ENCODE results near the gene ESPN.
"Not testable (repeated sequence)": the region's sequence is repeated elsewhere in the genome, so short reads cannot be mapped to it uniquely, and the experiment has no call there.

ESPN gene

DNA sequence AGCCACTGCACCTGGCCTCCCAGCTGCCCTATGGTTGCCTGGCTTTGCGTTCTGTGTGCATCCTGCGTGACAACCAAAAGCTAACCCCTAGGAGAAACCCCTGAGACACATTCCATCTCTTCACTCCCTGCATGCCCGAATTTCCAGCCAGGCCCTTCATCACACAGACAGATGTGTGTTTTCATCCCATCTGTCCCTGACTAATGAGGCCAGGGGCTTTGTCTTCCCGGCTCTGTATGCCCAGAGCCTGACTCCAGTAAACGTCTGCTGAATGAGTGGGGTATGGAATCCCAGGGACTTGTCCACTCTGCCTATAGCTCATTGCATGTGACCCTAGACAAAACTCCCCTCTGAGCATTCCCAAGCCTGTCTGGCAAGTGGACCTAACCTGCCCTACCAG lies 9.6 kb downstream of the ESPN start (continued):
- TF ChIP-seq, protein P1, sequence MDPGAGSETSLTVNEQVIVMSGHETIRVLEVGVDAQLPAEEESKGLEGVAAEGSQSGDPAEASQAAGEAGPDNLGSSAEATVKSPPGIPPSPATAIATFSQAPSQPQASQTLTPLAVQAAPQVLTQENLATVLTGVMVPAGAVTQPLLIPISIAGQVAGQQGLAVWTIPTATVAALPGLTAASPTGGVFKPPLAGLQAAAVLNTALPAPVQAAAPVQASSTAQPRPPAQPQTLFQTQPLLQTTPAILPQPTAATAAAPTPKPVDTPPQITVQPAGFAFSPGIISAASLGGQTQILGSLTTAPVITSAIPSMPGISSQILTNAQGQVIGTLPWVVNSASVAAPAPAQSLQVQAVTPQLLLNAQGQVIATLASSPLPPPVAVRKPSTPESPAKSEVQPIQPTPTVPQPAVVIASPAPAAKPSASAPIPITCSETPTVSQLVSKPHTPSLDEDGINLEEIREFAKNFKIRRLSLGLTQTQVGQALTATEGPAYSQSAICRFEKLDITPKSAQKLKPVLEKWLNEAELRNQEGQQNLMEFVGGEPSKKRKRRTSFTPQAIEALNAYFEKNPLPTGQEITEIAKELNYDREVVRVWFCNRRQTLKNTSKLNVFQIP (CRISPR knock-in tag; IDR thresholded peaks at IDR 0.05; ENCODE audit: borderline replicate concordance, low read depth) = no peak
- TF ChIP-seq CSDC2 (CRISPR knock-in tag; IDR thresholded peaks at IDR 0.05) (no peak), SNAI2 (CRISPR knock-in tag; IDR thresholded peaks at IDR 0.05) (no peak), BACH2 (CRISPR knock-in tag; IDR thresholded peaks at IDR 0.05; ENCODE audit: borderline replicate concordance) (no peak)
- TF ChIP-seq, protein P2, sequence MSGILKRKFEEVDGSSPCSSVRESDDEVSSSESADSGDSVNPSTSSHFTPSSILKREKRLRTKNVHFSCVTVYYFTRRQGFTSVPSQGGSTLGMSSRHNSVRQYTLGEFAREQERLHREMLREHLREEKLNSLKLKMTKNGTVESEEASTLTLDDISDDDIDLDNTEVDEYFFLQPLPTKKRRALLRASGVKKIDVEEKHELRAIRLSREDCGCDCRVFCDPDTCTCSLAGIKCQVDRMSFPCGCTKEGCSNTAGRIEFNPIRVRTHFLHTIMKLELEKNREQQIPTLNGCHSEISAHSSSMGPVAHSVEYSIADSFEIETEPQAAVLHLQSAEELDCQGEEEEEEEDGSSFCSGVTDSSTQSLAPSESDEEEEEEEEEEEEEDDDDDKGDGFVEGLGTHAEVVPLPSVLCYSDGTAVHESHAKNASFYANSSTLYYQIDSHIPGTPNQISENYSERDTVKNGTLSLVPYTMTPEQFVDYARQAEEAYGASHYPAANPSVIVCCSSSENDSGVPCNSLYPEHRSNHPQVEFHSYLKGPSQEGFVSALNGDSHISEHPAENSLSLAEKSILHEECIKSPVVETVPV (CRISPR knock-in tag; IDR thresholded peaks at IDR 0.05) = no peak

- TF ChIP-seq TOX (CRISPR knock-in tag; IDR thresholded peaks at IDR 0.05; ENCODE audit: borderline replicate concordance) (no peak), ISL1 (CRISPR knock-in tag; IDR thresholded peaks at IDR 0.05) (no peak), SNAI2 (CRISPR knock-in tag; IDR thresholded peaks at IDR 0.05) (no peak), CSDC2 (CRISPR knock-in tag; IDR thresholded peaks at IDR 0.05) (no peak)
- TF ChIP-seq, protein P2 (CRISPR knock-in tag; IDR thresholded peaks at IDR 0.05) = no peak
- ATAC-seq = no peak
Observed at GRCh38 chr1:6435129-6435528, 10.6 kb downstream of the ESPN start.

- TF ChIP-seq TCF4 (CRISPR knock-in tag; IDR thresholded peaks at IDR 0.05; ENCODE audit: borderline replicate concordance) (no peak), OSR1 (CRISPR knock-in tag; IDR thresholded peaks at IDR 0.05) (no peak), GLIS3 (CRISPR knock-in tag; IDR thresholded peaks at IDR 0.05) (no peak), RARB (CRISPR knock-in tag; IDR thresholded peaks at IDR 0.05) (no peak), PPARA (CRISPR knock-in tag; IDR thresholded peaks at IDR 0.05; ENCODE audit: borderline replicate concordance) (no peak), ISL1 (CRISPR knock-in tag; IDR thresholded peaks at IDR 0.05) (no peak), ZNF8 (CRISPR knock-in tag; IDR thresholded peaks at IDR 0.05) (no peak), ARNTL (CRISPR knock-in tag; IDR thresholded peaks at IDR 0.05; ENCODE audit: borderline replicate concordance, low read depth) (no peak), ZNF565 (CRISPR knock-in tag; conservative IDR thresholded peaks at IDR 0.05; ENCODE audit: low read depth) (no peak), BACH2 (CRISPR knock-in tag; IDR thresholded peaks at IDR 0.05; ENCODE audit: borderline replicate concordance) (no peak), ZNF70 (CRISPR knock-in tag; IDR thresholded peaks at IDR 0.05) (no peak), CREB5 (CRISPR knock-in tag; IDR thresholded peaks at IDR 0.05; ENCODE audit: low read depth) (no peak), SNAI2 (CRISPR knock-in tag; IDR thresholded peaks at IDR 0.05) (no peak), ZFP3 (CRISPR knock-in tag; IDR thresholded peaks at IDR 0.05) (no peak)
- TF ChIP-seq, protein P3, sequence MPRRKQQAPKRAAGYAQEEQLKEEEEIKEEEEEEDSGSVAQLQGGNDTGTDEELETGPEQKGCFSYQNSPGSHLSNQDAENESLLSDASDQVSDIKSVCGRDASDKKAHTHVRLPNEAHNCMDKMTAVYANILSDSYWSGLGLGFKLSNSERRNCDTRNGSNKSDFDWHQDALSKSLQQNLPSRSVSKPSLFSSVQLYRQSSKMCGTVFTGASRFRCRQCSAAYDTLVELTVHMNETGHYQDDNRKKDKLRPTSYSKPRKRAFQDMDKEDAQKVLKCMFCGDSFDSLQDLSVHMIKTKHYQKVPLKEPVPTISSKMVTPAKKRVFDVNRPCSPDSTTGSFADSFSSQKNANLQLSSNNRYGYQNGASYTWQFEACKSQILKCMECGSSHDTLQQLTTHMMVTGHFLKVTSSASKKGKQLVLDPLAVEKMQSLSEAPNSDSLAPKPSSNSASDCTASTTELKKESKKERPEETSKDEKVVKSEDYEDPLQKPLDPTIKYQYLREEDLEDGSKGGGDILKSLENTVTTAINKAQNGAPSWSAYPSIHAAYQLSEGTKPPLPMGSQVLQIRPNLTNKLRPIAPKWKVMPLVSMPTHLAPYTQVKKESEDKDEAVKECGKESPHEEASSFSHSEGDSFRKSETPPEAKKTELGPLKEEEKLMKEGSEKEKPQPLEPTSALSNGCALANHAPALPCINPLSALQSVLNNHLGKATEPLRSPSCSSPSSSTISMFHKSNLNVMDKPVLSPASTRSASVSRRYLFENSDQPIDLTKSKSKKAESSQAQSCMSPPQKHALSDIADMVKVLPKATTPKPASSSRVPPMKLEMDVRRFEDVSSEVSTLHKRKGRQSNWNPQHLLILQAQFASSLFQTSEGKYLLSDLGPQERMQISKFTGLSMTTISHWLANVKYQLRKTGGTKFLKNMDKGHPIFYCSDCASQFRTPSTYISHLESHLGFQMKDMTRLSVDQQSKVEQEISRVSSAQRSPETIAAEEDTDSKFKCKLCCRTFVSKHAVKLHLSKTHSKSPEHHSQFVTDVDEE (CRISPR knock-in tag; IDR thresholded peaks at IDR 0.05) = no peak
- TF ChIP-seq, protein P4, sequence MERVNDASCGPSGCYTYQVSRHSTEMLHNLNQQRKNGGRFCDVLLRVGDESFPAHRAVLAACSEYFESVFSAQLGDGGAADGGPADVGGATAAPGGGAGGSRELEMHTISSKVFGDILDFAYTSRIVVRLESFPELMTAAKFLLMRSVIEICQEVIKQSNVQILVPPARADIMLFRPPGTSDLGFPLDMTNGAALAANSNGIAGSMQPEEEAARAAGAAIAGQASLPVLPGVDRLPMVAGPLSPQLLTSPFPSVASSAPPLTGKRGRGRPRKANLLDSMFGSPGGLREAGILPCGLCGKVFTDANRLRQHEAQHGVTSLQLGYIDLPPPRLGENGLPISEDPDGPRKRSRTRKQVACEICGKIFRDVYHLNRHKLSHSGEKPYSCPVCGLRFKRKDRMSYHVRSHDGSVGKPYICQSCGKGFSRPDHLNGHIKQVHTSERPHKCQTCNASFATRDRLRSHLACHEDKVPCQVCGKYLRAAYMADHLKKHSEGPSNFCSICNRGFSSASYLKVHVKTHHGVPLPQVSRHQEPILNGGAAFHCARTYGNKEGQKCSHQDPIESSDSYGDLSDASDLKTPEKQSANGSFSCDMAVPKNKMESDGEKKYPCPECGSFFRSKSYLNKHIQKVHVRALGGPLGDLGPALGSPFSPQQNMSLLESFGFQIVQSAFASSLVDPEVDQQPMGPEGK (CRISPR knock-in tag; IDR thresholded peaks at IDR 0.05; ENCODE audit: borderline replicate concordance) = no peak
- TF ChIP-seq, protein P1 (CRISPR knock-in tag; IDR thresholded peaks at IDR 0.05; ENCODE audit: borderline replicate concordance, low read depth) = no peak
- TF ChIP-seq, protein P2 (CRISPR knock-in tag; IDR thresholded peaks at IDR 0.05) = no peak
- ATAC-seq = no peak
Observed at GRCh38 chr1:6435547-6435946, 11.0 kb downstream of the ESPN start.

DNA sequence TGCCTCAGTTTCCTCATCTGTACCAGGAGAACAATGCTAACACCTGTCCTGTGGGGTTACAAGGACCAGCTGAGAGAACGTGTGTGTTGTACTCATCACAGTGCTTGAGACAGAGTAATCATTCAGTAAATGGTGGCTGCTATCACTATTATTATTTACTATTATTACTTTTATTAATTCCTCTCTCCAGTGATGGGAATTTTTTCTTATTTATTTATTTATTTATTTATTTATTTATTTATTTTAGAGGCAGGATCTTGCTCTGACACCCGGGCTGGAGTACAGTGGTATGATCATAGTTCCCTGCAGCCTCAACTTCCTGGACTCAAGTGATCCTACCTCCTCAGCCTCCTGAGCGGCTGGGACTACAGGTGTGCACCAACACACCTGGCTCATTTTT lies 11.7 kb downstream of the ESPN start:
- not testable (repeated sequence) for ATAC-seq

DNA sequence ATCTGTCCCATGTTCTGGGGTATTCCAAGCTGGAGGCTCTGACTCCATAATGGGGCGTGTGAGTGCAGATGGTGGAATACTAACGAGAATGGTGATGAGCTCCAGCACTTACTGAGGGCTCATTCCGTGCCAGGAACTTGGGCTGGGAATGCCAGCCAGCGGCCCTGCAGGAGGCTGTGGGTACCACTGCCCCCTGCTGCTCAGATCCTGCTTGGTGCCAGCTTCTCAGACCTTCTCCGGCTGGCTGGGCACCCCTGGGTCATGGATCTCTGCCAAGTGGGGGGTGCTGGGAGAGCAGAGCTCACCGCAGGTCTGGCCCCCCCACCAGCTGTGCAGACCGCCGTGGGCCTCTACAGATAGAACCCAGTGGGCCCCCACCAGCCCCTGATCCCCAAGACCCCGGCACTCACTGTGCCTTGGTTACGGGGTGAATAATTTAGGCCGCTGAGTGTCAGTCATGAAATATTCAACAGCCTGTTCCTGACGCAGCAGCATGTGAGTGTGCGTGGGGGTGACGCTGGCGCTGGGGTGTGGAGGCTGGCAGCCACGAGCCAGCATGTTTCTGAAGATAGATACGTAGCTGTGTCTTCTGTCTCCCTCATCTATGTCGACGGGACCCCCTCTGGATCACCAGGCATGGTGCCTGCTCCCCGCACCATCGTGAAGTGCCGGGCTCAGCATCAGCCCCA lies 12.6 kb downstream of the ESPN start:
- ATAC-seq = peak; percentile 65
